ENCODE measurements around the gene IQCF5. TPM values are rescaled to one million over a fixed set of nuclear protein-coding genes. Genes with fewer than 3 reads are reported as not detected.

IQCF5 gene
- total RNA-seq, 4 donors from 2014 or later: not detected

GRCh38 chr3:51897391-51897790 is 22.0 kb upstream of the IQCF5 start:
- Histone ChIP-seq H3K27me3 (no peaks in the 10 kb centered on the region), H3K4me3 (no peak overlapping the region), H3K9me3 (no peaks in the 10 kb centered on the region), H3K4me1 (no peaks in the 10 kb centered on the region), H3K27ac (no peak overlapping the region), H3K36me3 (no peaks in the 10 kb centered on the region)
- no peak for DNase-seq
- TF ChIP-seq POLR2A (IDR thresholded peaks at IDR 0.05) (no peak), CTCF (IDR thresholded peaks at IDR 0.05) (no peak)

GRCh38 chr3:51896607-51897305 is 21.4 kb upstream of the IQCF5 start:
- TF ChIP-seq CTCF (IDR thresholded peaks at IDR 0.05) (no peak), POLR2A (IDR thresholded peaks at IDR 0.05) (no peak)
- no peak for DNase-seq

GRCh38 chr3:51894939-51895338 is 19.5 kb upstream of the IQCF5 start:
- TF ChIP-seq POLR2A (IDR thresholded peaks at IDR 0.05): no peak
- TF ChIP-seq CTCF (IDR thresholded peaks at IDR 0.05): no peak
- H3K27me3 ChIP-seq: no peaks in the 10 kb centered on the region
- H3K4me3 ChIP-seq: no peak overlapping the region
- no peaks in the 10 kb centered on the region for H3K9me3 ChIP-seq
- no peak for DNase-seq
- H3K36me3 ChIP-seq: no peaks in the 10 kb centered on the region
- H3K4me1 ChIP-seq: no peaks in the 10 kb centered on the region
- no peak overlapping the region for H3K27ac ChIP-seq

More at GRCh38 chr3:51896607-51897305, 21.4 kb upstream of the IQCF5 start:
- no peak overlapping the region for H3K27ac ChIP-seq
- no peaks in the 10 kb centered on the region for H3K4me1 ChIP-seq
- H3K36me3 ChIP-seq: no peaks in the 10 kb centered on the region
- no peak overlapping the region for H3K4me3 ChIP-seq
- H3K27me3 ChIP-seq: no peaks in the 10 kb centered on the region
- H3K9me3 ChIP-seq: no peaks in the 10 kb centered on the region

- Histone ChIP-seq H3K27ac (no peak overlapping the region), H3K4me3 (no peak overlapping the region), H3K27me3 (no peaks in the 10 kb centered on the region), H3K4me1 (no peaks in the 10 kb centered on the region), H3K36me3 (no peaks in the 10 kb centered on the region), H3K9me3 (no peaks in the 10 kb centered on the region)
- no peak for TF ChIP-seq CTCF (IDR thresholded peaks at IDR 0.05)
- no peak for TF ChIP-seq POLR2A (IDR thresholded peaks at IDR 0.05)
- DNase-seq: no peak
Observed at GRCh38 chr3:51894391-51894790, 19.0 kb upstream of the IQCF5 start.

- Histone ChIP-seq H3K27me3 (no peaks in the 10 kb centered on the region), H3K27ac (no peak overlapping the region), H3K4me3 (no peak overlapping the region), H3K9me3 (no peaks in the 10 kb centered on the region), H3K4me1 (no peaks in the 10 kb centered on the region), H3K36me3 (no peaks in the 10 kb centered on the region)
- no peak for TF ChIP-seq CTCF (IDR thresholded peaks at IDR 0.05)
- no peak for TF ChIP-seq POLR2A (IDR thresholded peaks at IDR 0.05)
- no peak for DNase-seq
Observed at GRCh38 chr3:51891242-51892039, 16.0 kb upstream of the IQCF5 start.

All from Peyer's patch (tissue), 4 donors.